GM11168 (cell line): ENCODE measurements around the gene BEAN1.
"Not testable (repeated sequence)": the region's sequence is repeated elsewhere in the genome, so short reads cannot be mapped to it uniquely, and the experiment has no call there.

Source experiments
- in situ Hi-C: fragments of 300-500 bp; cut with MboI; formaldehyde crosslinking; loops from one replicate; pipeline ENCODE4 v1.12.0; 2022; ENCODE audit warnings: low sequenced_read_pairs; ENCODE audit not compliant: unreplicated experiment

The BEAN1 gene

DNA sequence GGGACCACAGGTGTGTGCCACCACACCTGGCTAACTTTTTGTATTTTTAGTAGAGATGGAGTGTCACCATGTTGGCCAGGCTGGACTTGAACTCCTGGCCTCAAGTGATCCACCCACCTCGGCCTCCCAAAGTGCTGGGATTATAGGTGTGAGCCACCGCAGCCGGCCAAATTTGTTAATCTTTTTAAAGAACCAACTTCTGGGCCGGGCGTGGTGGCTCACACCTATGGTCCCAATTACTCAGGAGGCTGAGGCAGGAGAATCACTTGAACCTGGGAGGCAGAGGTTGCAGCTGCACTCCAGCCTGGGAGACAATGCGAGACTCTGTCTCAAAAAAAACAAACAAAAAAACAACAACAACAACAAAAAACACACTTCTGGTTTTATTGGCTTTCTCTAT lies 38.9 kb downstream of the BEAN1 start:
- in situ Hi-C loops: not testable (repeated sequence)

GRCh38 chr16:66466636-66467035 lies 39.5 kb downstream of the BEAN1 start:
- in situ Hi-C loops: not testable (repeated sequence)

GRCh38 chr16:66467611-66468010 lies 40.5 kb downstream of the BEAN1 start:
- in situ Hi-C loops: no loop called here

DNA sequence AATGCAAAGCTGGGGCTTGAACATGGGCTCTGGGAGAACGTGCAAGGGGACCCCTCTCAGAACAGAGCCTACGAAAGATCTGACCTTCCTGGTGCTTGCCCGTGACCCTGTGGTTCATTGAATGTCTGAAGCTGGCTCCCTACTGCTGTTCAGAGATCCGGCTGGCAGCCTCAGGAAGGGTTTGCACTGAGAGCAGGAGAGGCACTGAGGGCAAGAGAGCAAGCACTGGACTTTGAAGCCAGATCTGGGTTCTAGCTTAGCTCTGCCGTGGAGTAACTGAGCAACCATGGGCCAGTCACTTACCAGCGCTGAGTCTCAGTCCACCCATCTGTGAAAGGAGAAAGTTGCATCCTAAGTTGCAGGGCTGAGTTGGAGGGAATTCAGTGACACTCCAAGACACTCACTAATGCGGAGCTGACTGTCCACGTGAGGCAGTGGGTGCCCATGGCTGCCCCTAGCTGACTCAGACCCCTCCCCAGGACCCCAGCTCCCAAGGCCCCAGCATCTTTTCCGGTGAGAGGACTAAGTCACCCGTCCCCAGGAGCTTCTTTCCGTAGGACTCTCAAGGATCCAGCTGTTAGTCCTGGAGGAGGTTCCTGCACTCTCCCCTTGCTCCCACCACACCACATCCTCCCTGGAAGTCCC lies 41.3 kb downstream of the BEAN1 start:
- in situ Hi-C loops: no loop called here

GRCh38 chr16:66469291-66469946 lies 42.3 kb downstream of the BEAN1 start:
- in situ Hi-C loops: no loop called here

GRCh38 chr16:66469947-66470546 lies 43.0 kb downstream of the BEAN1 start:
- in situ Hi-C loops: no loop called here

DNA sequence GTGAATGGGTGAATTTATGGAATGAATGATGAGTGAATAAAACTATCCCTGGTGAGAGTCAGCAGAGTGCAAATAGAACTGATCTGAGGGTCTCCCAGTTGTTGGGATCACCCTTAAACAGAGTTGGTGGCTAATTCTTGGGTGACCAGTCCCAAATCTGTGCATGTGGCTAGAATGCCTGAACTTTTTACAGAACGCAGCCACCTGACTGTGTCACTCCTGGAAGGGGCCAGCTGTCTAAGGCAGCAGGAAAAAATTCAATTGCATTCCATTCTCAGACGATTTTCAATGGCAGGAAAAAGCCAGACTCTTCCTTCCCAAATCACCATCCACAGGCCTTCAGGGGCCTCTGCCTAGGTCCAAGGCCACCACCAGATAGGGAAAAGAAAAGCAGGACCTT lies 43.5 kb downstream of the BEAN1 start:
- in situ Hi-C loops: no loop called here

GRCh38 chr16:66471264-66471663 lies 44.2 kb downstream of the BEAN1 start:
- in situ Hi-C loops: no loop called here

- in situ Hi-C loops: no loop called here
These were observed 44.8 kb downstream of the BEAN1 start for GRCh38 chr16:66471716-66472393.

GRCh38 chr16:66473051-66473571 lies 46.0 kb downstream of the BEAN1 start:
- in situ Hi-C loops: no loop called here

DNA sequence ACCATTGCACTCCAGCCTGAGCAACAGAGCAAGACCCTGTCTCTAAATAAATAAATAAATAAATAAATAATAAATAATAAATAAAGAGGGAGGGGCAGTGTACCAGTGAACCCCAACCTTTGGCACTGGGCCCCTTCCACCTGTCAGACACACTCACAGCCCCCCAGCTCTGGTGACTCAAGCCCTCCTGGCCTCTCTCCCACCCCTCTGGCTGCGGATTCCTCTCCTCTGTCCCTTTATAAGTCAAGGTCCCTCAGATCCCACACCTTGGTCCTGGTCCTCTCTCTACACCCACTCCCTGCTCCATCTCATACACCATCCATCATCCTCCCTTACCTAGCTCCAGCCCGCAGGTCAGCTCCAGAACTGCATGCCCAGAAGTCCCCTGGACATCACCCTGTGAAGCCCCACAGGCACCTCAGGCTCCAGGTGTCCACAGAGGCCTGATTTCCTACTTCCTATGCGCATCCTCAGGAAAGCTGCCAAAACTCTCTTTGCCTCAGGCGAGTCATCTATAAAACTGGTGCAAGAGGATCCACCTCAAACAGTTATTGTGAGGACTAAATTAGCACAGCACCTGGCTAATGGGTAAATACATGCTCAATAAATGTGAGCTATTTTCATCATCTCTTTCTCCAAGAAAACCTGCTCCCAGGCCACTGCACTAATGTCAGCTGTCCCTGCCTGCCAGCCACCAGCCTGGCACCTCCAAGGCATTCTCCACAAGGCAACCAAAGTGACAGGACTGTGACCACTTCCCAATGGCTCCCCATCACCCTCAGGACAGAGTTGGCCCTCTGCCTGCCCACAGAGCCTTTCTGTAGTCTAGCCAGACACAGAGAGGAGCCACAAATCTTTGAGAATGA lies 46.8 kb downstream of the BEAN1 start:
- in situ Hi-C loops: no loop called here

DNA sequence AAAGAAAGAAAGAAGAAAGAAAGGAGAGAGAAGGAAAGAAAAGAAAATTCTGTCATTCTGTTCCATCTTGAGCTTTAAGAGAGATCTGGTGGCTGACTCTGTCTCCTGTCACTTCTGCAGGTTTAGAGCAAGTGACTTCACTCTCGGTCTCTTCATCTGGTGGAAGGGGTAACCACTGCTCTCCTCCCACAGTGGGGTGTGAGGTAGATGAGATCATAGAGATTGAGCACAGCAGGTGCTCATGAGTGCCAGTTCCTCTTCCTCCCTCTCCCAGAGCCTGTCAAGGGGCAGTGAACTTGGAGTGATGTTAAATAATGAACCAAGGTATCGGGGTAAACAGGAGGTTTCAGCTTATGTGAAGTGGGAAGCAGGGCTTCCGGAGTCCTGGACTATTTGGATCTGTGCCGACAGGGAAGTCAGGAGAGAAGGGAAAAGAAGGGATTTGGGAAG lies 47.7 kb downstream of the BEAN1 start:
- in situ Hi-C loops: no loop called here

- in situ Hi-C loops: no loop called here
These were observed 48.1 kb downstream of the BEAN1 start for GRCh38 chr16:66475232-66475631.

DNA sequence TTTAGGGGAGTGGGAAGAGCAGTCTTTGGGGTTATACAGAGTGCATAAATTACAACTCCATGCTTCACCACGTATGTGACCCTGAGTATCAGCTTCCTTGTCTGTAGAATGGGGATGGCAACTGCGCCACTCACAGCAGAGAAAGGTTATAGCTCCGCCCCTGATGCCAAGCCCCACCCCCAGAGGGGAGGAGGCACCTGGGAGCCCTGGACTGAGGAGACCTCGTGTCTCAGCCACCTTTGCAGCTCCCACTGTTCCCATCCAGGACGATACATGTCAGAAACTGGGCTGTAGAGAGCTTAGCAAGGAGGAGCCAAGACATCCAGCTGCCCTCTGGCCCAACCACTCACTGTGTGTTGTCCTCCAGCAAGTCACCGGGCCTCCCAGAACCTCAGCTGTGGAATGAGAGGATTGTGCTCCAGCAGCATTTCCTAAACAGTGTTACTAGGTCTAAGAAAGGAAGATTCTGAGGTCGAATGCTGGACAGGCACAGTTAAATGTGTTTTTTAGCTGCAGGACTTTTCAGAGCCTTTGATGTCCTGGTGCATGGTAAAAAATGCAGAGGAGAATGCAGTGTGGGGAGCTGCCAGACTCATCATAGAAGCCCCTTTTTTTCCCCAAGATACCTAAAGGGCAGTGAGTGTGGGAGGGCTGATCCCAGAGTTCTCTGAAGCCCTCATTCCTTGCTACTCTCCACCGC lies 49.4 kb downstream of the BEAN1 start:
- in situ Hi-C loops: no loop called here

GRCh38 chr16:66477028-66477515 lies 50.0 kb downstream of the BEAN1 start:
- in situ Hi-C loops: no loop called here

DNA sequence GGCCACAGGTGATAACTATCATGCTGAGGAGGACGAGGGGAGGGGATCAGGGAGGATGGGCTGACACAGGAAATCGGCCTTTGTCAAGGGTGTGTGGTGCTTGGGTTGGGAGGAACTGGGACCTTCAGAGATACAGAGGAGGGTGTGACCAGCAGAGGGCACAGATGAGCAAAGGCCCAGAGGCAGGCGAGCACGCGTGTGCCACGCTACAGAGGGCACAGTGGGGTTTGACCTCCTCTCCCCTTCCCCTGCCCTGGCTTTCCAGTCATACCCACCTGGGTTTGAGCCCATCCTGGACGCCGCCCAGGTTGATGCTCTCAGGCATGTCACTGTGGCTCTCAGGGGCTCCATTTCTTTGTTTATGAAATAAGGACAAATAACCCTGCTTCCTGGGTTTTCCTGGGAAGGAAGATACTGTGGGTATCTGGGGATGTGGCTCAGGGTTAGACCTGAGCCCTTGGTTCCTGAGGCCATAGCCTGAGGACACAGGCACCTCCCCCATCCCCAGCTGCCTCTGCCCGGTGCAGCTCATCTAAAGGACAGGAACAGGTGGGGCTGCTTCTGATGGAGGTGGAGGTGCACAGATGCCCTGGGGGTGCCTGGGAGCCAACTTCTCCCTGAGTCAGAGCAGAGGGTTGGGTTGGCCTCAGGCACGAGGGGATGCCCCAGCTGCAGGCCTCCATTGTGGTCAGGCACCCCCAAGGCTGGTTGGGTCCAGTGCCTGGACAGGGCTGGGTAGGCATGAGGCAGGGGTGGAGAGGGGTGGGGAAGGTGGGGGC lies 51.8 kb downstream of the BEAN1 start:
- in situ Hi-C loops: no loop called here

- in situ Hi-C loops: loop anchor here (5.0 kb wide), 2 partner anchors 67 to 108 kb away; no protein-coding TSS in a partner anchor
These were observed 52.7 kb downstream of the BEAN1 start for GRCh38 chr16:66479661-66480264.
